Measurements from ENCODE around the gene NDST1.

Gene NDST1

GRCh38 chr5:150519560-150519945, 11.6 kb downstream of the NDST1 start:
- TF ChIP-seq CTCF (IDR thresholded peaks at IDR 0.05) = no peak
- H3K9me3 ChIP-seq = no peaks in the 10 kb centered on the region
- intact Hi-C loops (cut with DNase I; ENCODE audit: low total_unique reads) = no loop called here
- peaks cover 12 to 98% (median 84%) of the 10 kb centered on the region in 4 donors for H3K4me1 ChIP-seq
- DNase-seq = no peak
- peak overlapping the region in 1 of 2 donors; percentile 26 for H3K27ac ChIP-seq
- no peak overlapping the region for H3K4me3 ChIP-seq
- H3K27me3 ChIP-seq = no peaks in the 10 kb centered on the region
- peaks cover 8 to 22% (median 9%) of the 10 kb centered on the region in 3 donors for H3K36me3 ChIP-seq

- Histone ChIP-seq H3K36me3 (peaks cover 8 to 22% (median 9%) of the 10 kb centered on the region in 3 donors), H3K4me3 (no peak overlapping the region), H3K27ac (peak overlapping the region in 1 of 2 donors; percentile 26), H3K27me3 (no peaks in the 10 kb centered on the region), H3K4me1 (peaks cover 12 to 98% (median 81%) of the 10 kb centered on the region in 4 donors), H3K9me3 (no peaks in the 10 kb centered on the region)
- intact Hi-C loops (cut with DNase I; ENCODE audit: low total_unique reads) = loop anchor here (5.0 kb wide), 1 partner anchor 33 kb away; no protein-coding TSS in a partner anchor
- no peak for TF ChIP-seq CTCF (IDR thresholded peaks at IDR 0.05)
- DNase-seq = no peak
These were observed 12.0 kb downstream of the NDST1 start for GRCh38 chr5:150519978-150520377.

GRCh38 chr5:150520747-150521521, 13.0 kb downstream of the NDST1 start:
- Histone ChIP-seq H3K36me3 (peaks cover 8 to 22% (median 9%) of the 10 kb centered on the region in 3 donors), H3K9me3 (no peaks in the 10 kb centered on the region), H3K27ac (peak overlapping the region; percentile 13 to 19), H3K4me1 (peaks cover 4 to 95% (median 76%) of the 10 kb centered on the region in 4 donors), H3K4me3 (no peak overlapping the region), H3K27me3 (no peaks in the 10 kb centered on the region)
- no peak for DNase-seq
- no peak for TF ChIP-seq CTCF (IDR thresholded peaks at IDR 0.05)
- intact Hi-C loops (cut with DNase I; ENCODE audit: low total_unique reads) = loop anchor here (5.0 kb wide), 1 partner anchor 34 kb away; no protein-coding TSS in a partner anchor

GRCh38 chr5:150521522-150521817, 13.5 kb downstream of the NDST1 start:
- H3K4me1 ChIP-seq = peaks cover 4 to 94% (median 74%) of the 10 kb centered on the region in 4 donors
- intact Hi-C loops (cut with DNase I; ENCODE audit: low total_unique reads) = loop anchor here (5.0 kb wide), 1 partner anchor 34 kb away; no protein-coding TSS in a partner anchor
- no peaks in the 10 kb centered on the region for H3K27me3 ChIP-seq
- no peak overlapping the region for H3K27ac ChIP-seq
- H3K4me3 ChIP-seq = no peak overlapping the region
- TF ChIP-seq CTCF (IDR thresholded peaks at IDR 0.05) = no peak
- DNase-seq = no peak
- H3K36me3 ChIP-seq = peaks cover 8 to 22% (median 9%) of the 10 kb centered on the region in 3 donors
- H3K9me3 ChIP-seq = no peaks in the 10 kb centered on the region

- no peak overlapping the region for H3K4me3 ChIP-seq
- no peak for DNase-seq
- intact Hi-C loops (cut with DNase I; ENCODE audit: low total_unique reads) = loop anchor here (2.0 to 5.0 kb wide), 2 partner anchors 35 to 61 kb away; no protein-coding TSS in a partner anchor
- H3K27ac ChIP-seq = no peak overlapping the region
- no peaks in the 10 kb centered on the region for H3K27me3 ChIP-seq
- peaks cover 8 to 23% (median 9%) of the 10 kb centered on the region in 3 donors for H3K36me3 ChIP-seq
- TF ChIP-seq CTCF (IDR thresholded peaks at IDR 0.05) = no peak
- H3K4me1 ChIP-seq = peaks cover 4 to 94% (median 73%) of the 10 kb centered on the region in 4 donors
- H3K9me3 ChIP-seq = no peaks in the 10 kb centered on the region
These were observed 14.1 kb downstream of the NDST1 start for GRCh38 chr5:150521939-150522503.

Data from tibial artery (tissue), 4 donors.